GM13976 (cell line): ENCODE data around the gene KCNMA1.

Experiments used
- DNase-seq: peaks from one replicate; pipeline ENCODE4 v3.0.0; 2012; ENCODE audit warnings: low spot score
- in situ Hi-C: fragments of 300-500 bp; cut with MboI; formaldehyde crosslinking; loops from one replicate; pipeline ENCODE4 v1.12.0; 2022; ENCODE audit warnings: low sequenced_read_pairs, mixed read lengths, inconsistent platforms; ENCODE audit not compliant: unreplicated experiment
- TF ChIP-seq, protein P1 (sequence below): IDR thresholded peaks from 2 replicates; pipeline ENCODE4 v1.5.1; 2012; ENCODE audit warnings: borderline replicate concordance, mild to moderate bottlenecking; ENCODE audit not compliant: insufficient read depth; ENCODE audit errors: extremely low read depth, missing control alignments, control extremely low read depth

KCNMA1 gene

DNA sequence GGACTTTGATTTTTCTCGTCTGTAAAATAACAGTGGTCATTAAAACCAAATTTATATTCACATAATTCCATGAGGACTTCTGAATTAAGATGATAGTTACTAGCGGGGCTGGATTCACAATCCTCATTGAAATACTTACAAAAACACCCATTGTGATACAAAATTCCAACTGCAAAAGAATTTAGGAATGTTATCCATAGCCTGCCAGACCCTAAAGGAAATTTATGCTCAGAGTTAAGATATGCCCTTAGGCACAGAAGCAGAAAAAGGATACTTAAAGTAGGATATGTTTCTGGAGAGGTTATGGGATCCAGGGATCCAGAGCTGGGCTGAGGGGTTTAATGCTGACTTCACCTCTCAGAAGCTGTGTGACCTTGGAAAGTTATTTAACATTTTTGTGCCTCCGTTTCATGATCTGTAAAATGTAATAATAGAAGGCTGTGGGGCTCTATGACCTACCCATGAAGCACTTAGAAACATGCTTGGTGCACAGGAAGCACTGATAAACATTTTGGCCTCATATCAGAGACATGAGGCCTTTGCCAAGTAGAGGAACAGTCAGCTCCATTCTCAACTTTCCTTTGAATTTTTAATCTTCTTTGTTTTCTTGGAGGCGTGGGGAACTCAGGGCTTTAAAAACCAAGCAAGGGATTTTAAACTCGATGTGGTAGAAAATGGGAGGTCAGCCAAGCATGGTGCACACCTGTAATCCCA is 744.7 kb downstream of the KCNMA1 start:
- no peak for DNase-seq
- in situ Hi-C loops, result no loop called here
- TF ChIP-seq, protein P1, sequence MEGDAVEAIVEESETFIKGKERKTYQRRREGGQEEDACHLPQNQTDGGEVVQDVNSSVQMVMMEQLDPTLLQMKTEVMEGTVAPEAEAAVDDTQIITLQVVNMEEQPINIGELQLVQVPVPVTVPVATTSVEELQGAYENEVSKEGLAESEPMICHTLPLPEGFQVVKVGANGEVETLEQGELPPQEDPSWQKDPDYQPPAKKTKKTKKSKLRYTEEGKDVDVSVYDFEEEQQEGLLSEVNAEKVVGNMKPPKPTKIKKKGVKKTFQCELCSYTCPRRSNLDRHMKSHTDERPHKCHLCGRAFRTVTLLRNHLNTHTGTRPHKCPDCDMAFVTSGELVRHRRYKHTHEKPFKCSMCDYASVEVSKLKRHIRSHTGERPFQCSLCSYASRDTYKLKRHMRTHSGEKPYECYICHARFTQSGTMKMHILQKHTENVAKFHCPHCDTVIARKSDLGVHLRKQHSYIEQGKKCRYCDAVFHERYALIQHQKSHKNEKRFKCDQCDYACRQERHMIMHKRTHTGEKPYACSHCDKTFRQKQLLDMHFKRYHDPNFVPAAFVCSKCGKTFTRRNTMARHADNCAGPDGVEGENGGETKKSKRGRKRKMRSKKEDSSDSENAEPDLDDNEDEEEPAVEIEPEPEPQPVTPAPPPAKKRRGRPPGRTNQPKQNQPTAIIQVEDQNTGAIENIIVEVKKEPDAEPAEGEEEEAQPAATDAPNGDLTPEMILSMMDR, result no peak

DNA sequence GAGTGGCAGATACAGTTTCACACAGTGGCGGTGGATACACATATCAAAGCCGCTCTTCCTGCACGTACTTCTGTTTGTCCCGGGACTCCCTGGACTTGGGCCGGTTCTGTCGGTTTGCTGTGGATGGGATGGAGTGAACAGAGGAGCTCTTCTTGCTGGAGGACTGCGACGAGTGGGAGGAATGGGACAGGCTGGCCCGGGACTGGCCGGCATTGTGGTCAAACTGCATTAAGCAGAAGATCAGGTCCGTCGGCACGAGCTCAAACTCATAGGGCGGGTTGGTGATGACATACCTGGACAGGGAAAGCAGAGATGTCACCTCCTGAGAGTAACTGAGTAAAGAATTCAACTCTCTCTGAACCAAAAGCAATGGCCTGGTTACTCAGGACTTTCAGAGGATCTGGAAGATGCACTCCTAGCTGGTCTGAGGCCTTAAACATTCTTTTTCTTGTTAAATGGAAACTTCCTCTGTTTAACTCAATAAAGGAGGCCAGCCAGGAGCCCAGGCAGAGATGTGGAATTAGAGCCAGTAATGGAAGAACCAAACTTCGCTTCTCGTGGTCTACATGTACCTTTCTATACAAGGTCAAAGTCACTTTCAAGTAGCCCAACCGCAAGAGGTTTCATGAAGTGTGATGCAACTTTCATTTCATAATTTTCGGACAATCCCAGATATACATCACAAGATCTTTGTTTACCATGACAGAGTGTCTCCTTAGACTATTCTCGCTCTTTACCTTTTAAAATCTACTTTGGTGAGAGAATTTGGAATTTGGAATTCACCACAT is 750.2 kb downstream of the KCNMA1 start:
- no peak for DNase-seq
- TF ChIP-seq, protein P1, result no peak
- in situ Hi-C loops, result no loop called here

DNA sequence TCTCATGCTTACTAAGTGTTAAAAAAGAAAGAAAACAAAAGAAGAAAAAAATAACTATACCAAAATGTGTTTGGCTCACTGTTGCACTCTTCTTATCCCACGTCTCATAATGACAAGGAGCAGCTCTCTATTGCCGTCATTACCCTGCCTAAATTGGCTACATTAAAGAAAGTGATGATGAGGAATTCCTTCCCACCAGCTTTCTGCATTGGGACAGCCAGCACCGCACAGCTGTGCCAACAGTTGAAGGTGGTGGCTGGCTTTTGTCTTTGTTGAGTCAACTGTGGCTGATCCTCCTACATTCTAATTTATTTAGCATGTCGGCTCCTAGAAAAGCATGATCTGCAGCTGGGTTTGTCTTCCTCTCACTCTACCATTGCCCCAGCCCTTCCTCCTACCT is 751.8 kb downstream of the KCNMA1 start:
- TF ChIP-seq, protein P1, result no peak
- in situ Hi-C loops, result no loop called here
- no peak for DNase-seq

- TF ChIP-seq, protein P1, result no peak
- DNase-seq, result no peak
- in situ Hi-C loops, result no loop called here
Observed at GRCh38 chr10:76884673-76885275, 752.8 kb downstream of the KCNMA1 start.

DNA sequence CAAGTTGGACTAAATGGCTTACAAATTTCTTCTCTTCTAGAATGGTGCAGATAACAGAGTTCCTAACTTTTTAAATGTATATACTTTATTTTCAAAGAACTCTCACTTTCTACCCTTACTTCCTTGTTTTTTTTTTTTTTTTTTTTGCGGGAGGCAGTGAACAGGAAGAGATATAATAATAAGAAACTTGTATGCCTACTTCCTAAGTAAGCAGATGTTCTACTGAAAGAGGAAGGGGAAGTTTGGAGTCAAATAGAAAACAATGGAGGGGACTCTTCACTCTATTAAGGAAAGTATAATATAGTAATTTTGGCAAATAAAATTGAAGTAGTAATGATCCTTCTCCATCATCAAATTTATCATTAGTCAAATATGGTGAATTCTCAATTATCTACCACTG is 754.0 kb downstream of the KCNMA1 start:
- no peak for DNase-seq
- TF ChIP-seq, protein P1, result no peak
- in situ Hi-C loops, result no loop called here

DNA sequence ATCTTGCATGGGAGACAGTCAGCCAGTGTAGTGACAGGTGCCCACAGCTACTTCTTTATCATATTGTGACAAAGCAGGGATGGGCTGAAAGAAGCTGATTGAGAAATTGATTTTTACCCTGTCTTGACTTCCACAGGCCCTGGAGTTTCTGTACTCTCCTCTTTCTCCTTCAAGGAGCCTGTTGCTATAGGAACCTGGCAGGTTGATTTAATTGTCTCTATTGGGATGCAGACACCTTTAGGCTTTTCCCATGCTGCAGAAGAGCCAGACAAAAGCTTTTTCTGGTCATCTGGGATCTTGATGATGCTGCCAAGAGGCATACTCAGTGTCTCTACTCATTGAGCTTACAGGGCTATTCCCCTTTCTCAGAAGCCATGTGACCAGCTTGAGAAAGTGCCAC is 754.8 kb downstream of the KCNMA1 start:
- in situ Hi-C loops, result no loop called here
- DNase-seq, result no peak
- TF ChIP-seq, protein P1, result no peak
